GM15510 (cell line): ENCODE measurements around the gene ZNF738.

ENCODE experiments used
- POLR2A ChIP-seq: IDR thresholded peaks from 3 replicates; pipeline ENCODE4 v1.6.1; 2011; ENCODE audit warnings: borderline replicate concordance; ENCODE audit not compliant: insufficient read length; ENCODE audit errors: extremely low read depth

The ZNF738 gene

DNA sequence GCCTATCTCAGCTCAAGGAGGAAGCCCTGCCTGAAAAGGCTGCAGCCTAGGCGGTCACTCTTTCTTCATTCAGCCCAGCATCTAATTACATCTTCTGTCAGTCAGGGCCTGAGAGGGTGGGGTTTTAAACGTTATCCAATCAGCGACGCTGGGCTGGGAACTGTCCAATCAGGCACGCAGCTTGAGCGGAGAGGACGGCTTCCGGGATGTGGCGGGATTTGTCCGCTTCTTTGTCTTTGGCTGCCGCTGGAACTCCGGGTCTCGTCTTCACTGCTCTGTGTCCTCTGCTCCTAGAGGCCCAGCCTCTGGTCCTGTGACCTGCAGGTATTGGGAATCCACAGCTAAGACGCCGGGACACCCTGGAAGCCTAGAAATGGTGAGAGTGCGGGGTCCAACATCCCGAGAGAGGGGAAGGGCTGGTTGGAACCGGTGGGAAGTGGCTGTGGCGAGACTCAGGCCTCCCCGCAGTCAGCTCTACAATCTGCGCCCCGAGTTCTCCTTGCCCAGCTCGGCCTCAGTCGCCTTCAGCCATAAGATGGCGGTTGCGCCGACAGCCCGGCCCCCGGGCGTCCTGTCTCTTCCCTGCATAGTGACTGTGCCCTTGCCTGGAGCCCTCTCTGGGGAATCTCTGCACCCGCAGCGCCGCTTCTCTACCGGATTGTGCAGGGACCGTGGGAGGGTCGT is at the start of gene ZNF738:
ZNF738 (plus strand) TSS at position 233 of the 684 bp plus-strand sequence; CDS start at position 374, 141 bp downstream.
- TF ChIP-seq POLR2A, result peak; percentile 69

DNA sequence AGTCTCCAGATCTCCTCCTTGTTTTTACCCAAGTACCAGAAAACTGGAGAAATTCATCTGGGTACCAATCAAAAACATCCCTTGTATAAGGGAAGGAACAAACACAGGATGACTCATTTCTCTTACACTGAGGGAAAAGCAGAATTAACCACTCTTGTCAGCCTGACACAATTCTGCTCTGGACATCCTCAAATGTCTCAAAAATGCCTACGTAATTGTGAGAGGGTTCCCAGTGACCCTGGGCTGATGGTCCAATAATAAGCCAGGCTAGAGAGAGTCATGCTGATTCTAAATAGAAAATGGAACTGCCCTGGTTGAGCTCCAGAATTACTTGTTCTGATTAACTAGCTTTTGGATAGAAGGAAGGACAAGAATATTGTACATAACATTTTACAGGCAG is 44.1 kb upstream of the ZNF738 start:
- no peak for TF ChIP-seq POLR2A

DNA sequence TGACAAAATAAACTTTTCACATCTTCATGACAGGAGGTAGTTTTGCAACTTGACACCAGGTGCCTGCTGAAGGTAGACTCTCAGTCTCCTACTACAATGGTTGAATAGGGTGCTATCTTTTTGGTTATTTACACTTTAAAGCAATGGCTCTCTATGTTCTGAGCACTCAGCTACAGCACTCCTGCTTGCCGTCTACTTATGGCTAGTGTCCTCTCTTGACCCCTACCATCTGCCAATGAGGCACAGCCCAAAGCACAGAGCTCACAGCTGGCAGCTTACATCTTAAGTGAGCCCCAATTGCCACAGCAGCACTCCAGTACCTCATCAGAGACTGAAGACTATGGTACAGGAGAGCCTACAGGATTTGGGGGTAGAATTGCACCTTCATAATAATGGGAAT is 41.0 kb upstream of the ZNF738 start:
- no peak for TF ChIP-seq POLR2A

DNA sequence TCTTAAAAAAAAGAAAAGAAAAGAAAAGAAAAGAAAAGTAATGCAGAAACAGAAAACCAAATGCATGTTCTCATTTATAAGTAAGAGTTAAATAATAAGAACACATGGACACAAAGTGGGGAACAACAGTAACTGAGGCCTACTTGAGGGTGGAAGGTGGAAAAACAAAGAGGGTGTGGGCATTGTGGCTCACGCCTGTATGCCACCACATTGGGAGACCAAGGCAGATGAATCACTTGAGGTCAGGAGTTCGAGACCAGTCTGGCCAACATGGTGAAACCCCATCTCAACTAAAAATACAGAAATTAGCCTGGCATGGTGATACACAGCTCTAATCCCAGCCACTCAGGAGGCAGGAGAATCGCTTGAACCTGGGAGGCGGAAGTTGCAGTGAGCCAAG is 37.7 kb upstream of the ZNF738 start:
- TF ChIP-seq POLR2A, result no peak

DNA sequence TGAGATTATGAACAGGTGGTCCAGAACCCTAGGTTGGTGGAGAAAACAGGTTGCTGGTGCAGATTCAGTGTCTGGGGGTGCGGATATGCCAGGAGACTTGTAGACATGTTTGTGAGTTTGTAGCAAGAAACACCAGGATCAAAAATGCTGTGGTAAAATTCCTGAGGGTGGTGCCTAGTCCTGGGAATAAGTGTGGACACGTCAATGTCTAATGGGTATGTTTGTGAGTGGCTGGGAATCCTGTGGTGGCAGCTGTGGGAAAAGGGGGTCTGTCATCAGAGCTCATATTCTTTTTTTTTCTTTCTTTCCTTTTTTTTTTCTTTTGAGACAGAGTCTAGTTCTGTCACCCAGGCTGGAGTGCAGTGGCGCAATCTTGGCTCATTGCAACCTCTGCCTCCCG is 36.8 kb upstream of the ZNF738 start:
- TF ChIP-seq POLR2A, result no peak

DNA sequence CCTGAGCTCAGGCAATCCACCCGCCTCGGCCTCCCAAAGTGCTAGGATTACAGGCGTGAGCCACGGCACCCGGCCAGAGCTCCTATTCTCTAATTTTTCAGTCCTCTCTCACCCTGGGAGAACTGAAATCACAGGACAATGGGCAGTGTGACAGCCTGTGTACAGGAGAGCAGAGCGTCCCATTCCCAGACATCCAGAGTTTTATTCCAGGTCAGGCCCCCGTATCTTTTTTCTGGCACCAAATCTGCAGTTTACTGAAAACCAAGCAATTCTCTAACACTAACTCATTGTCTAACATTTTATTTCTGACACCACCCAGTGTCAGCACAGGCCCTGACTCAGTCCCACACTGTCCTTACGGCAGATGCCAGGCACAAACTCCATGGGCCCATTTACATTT is 36.3 kb upstream of the ZNF738 start:
- TF ChIP-seq POLR2A, result no peak

DNA sequence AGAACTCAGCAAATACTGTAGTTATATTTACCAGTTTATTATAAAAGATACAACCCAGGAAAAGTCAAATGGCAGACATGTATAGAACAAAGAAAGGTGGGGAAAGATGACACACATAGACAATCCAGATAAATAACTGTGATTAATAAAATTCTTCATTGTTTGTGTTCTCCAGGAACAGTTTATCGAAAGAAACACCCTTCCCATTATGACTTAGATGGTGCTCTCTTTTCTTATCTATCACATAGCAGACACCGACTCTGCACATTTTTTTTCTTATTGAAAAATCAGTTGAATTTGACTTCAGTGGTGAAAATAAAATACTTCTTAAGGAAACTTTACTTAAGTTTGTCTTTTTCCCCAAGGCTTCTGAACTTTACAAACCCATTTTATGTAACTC is 35.8 kb upstream of the ZNF738 start:
- no peak for TF ChIP-seq POLR2A

DNA sequence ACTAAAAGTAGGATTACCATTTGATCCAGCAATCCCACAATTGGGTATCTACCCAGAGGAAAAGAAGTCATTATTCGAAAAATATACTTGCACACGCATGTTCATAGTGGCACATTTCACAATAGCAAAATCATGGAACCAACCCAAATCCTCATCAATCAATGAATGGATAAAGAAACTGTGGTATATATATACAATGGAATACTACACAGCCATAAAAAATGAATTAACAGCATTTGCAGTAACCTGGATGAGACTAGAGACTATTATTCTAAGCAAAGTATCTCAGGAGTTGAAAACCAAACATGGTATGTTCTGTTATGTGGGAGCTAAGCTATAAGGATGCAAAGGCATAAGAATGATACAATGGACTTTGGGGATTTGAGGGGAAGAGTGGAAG is 32.6 kb upstream of the ZNF738 start:
- no peak for TF ChIP-seq POLR2A

DNA sequence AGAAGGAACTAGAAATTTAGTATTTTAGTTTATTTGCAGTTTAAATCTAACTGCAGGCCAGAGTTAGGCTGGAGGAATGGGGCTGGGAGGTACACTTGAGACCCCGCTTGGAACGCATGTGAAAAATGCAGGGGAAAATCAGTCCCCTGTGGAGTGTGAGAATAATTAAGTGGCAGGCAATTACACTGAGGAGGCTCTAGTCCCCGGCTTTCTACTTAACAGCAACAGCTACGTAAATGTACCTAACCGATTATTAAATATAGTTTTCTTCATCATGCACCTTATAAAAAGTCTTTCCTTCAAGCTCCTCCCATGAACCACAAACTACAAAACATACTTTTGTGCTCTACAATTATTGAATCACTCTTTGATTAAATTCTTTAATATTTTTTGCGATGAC is 30.4 kb upstream of the ZNF738 start:
- no peak for TF ChIP-seq POLR2A

DNA sequence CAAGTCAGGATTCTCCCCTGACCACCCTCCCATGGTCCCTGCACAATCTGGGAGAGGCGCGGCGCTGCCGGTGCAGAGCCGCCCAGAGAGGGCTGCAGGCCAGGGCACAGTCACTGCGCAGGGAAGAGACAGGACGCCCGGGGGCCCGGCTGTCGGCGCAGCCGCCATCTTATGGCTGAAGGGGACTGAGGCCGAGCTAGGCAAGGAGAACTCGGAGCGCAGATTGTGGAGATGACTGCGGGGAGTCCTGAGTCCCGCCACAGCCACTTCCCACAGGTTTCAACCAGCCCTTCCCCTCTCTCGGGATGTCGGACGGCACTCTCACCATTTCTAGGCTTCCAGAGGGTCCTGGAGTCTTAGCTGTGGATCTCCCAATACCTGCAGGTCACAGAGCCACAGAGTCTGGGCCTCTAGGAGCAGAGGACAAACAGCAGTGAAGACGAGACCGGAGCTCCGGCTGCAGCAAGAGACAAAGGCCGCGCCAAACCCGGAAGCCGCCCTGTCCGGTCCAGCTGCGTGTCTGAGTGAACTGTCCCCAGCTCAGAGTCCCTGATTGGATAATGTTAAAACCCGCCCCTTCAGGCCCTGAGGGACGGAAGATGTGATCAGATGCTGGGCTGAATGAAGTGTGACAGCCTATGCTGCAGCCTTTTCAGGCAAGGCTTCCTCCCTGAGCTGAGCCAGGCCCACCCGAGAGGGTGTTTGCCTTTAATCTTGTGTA is 29.8 kb upstream of the ZNF738 start, which contains the start of gene ZNF708:
ZNF708 (minus strand) TSS at position 526 of the 721 bp plus-strand sequence; CDS start at position 328, 198 bp downstream.
- TF ChIP-seq POLR2A, result peak; percentile 79

DNA sequence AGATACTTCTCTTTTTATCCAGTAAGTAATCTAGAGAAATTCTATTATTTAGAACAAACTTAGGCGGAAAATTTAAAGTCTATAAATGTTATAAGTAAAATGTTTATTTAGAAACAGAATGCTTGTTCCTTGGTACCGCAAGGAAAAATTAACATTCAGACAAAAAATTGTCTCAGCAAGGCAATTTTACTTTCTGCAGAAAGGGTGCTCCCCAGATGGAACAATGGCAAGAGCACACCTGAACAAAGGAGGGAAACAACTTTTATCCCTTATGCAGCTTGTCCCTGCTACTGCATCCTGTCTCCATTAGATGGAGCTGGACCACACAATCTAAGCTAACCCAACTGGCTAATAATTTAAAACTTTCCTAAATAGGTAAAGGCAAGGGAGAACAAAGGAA is 23.1 kb upstream of the ZNF738 start:
- TF ChIP-seq POLR2A, result no peak

DNA sequence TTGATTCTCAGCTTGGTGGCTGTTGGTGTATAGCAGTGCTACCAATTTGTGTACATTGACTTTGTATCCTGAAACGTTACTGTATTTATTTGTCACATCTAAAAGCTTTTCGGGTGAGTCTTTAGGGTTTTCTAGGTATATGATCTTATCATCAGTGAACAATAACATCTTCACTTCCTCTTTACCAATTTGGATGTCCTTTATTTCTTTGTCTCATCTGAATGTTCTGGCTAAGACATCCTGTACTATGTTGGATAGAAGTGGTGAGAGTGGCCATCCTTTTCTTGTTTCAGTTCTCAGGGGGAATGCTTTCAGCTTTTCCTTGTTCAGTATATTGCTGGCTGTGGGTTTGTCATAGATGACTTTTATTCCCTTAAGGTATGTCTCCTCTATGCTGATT is 6.0 kb upstream of the ZNF738 start:
- TF ChIP-seq POLR2A, result no peak

DNA sequence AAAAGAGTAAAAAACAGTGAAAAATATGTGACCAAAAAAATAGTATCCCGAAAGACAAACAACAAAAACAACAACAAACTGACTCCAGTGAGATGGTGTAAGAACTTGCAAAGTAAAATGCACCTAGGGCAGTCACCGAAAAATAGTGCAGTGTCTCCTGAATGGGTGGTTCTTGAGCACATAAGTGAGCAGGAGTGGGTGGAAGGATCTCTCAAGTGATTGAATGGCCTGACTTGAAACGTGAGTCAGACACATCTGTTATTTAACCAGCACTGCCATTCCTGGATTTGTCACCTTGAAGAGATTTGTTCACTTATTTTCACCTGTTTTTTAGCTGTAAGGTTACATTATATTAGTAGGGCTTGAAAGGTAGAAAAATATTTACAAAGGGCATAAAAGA is 3.5 kb downstream of the ZNF738 start:
- TF ChIP-seq POLR2A, result no peak

DNA sequence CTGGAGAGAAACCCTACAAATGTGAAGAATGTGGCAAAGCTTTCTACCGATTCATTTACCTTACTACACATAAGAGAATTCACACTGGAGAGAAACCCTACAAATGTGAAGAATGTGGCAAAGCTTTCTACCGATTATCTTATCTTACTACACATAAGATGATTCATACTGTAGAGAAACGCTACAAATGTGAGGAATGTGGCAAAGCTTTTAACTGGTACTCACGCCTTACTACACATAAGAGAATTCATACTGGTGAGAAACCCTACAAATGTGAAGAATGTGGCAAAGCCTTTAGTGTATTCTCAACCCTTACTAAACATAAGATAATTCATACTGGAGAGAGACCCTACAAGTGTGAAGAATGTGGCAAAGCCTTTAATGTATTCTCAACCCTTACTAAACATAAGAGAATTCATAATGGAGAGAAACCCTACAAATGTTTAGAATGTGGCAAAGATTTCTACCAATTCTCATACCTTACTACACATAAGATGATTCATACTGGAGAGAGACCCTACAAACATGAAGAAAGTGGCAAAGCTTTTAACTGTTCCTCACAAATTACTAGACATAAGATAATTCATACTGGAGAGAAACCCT is 25.3 kb downstream of the ZNF738 start:
- TF ChIP-seq POLR2A, result no peak

DNA sequence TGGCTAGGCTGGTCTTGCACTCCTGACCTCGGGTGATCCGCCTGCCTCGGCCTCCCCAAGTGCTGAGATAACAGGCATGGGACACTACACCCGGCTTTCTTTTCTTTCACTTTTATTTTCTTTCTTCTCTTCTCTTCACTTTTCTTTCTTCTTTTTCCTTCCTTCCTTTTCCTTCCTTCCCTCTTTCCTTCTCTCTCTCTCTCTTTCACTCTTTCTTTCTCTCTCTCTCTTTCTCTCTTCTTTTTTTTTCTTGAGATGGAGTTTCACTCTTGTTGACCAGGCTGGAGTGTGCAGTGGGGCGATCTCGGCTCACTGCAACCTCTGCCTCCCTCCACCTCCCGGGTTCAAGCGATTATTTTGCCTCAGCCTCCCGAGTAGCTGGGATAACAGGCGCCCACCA is 37.3 kb downstream of the ZNF738 start:
- no peak for TF ChIP-seq POLR2A
